ENCODE data around the gene MAPKAP1.

GRCh38 chr9:125626187-125626586 is 80.8 kb downstream of the MAPKAP1 start:
- TF ChIP-seq CTCF (IDR thresholded peaks at IDR 0.05; ENCODE audit: poor library complexity, severe bottlenecking) (no peak), TAF1 (IDR thresholded peaks at IDR 0.05; ENCODE audit: low read depth) (no peak), EZH2 (IDR thresholded peaks at IDR 0.05; ENCODE audit: borderline replicate concordance, insufficient read depth, low read length, poor library complexity, severe bottlenecking) (no peak), MXI1 (conservative IDR thresholded peaks at IDR 0.05; ENCODE audit: poor library complexity, severe bottlenecking) (no peak), SMC3 (conservative IDR thresholded peaks at IDR 0.05; ENCODE audit: poor library complexity) (no peak), RAD21 (conservative IDR thresholded peaks at IDR 0.05) (no peak), REST (IDR thresholded peaks at IDR 0.05; ENCODE audit: borderline replicate concordance) (no peak)
